Measurements from ENCODE around the gene SCLT1. TPM values are rescaled to one million over a fixed set of nuclear protein-coding genes. Genes with fewer than 3 reads are reported as not detected.

SCLT1 gene
- polyA plus RNA-seq, 3 donors: 14.8 to 20.1 (median 17.9) TPM

- H3K4me1 ChIP-seq (ENCODE audit: control insufficient read depth in 1 of 2, insufficient read depth in 2 of 2, low read length in 2 of 2): no peaks in the 10 kb centered on the region
- no CpG with 5 or more reads among the region's 2 CpGs for WGBS (ENCODE audit: insufficient coverage)
- no peaks in the 10 kb centered on the region for H3K27me3 Mint-ChIP-seq (ENCODE audit: low read depth in 3 of 3)
- H3K9me3 ChIP-seq (replicated peaks in 1 of 2; ENCODE audit: control insufficient read depth in 1 of 2, insufficient read depth in 1 of 2, low read length in 2 of 2): no peaks in the 10 kb centered on the region
- intact Hi-C loops (cut with micrococcal nuclease): no loop called here
- no peak overlapping the region for H3K4me2 ChIP-seq (replicated peaks; ENCODE audit: extremely low read depth, low read length, poor library complexity, severe bottlenecking)
- peak overlapping the region in 2 of 7 donors; percentile 25 to 29 for H3K27ac Mint-ChIP-seq
- peaks cover 14 to 69% of the 10 kb centered on the region in 2 donors for H3K36me3 ChIP-seq (replicated peaks in 1 of 2; ENCODE audit: control insufficient read depth in 1 of 2, insufficient read depth in 2 of 2, low read length in 2 of 2)
- no peak overlapping the region for H2AFZ ChIP-seq (ENCODE audit: insufficient read depth, low read depth, low read length, poor library complexity, severe bottlenecking)
- no peak for TF ChIP-seq CTCF (IDR thresholded peaks at IDR 0.05)
- peaks cover 35 to 45% of the 10 kb centered on the region in 2 donors for H3K36me3 Mint-ChIP-seq
- H3K27ac ChIP-seq (ENCODE audit: low read depth in 1 of 2, low read length in 2 of 2): peak overlapping the region in 1 of 2 donors; percentile 16
- no peaks in the 10 kb centered on the region for H3K27me3 ChIP-seq (ENCODE audit: control insufficient read depth in 2 of 2, insufficient read depth in 2 of 2, low read length in 2 of 2)
- no peak overlapping the region for H3K4me3 ChIP-seq (replicated peaks in 1 of 3; ENCODE audit: low read depth in 2 of 3, low read length in 3 of 3)
- no peaks in the 10 kb centered on the region for H3K9me3 Mint-ChIP-seq
- peaks cover 9% of the 10 kb centered on the region for H3K4me1 Mint-ChIP-seq
- H3K4me3 Mint-ChIP-seq: no peak overlapping the region
- no peak for DNase-seq
- H4K20me1 ChIP-seq (ENCODE audit: insufficient read depth, low read length): peaks cover 60% of the 10 kb centered on the region
- peaks cover 98% of the 10 kb centered on the region for H3K79me2 ChIP-seq (ENCODE audit: insufficient read depth, low read length)
- no peak overlapping the region for H3K9ac ChIP-seq (ENCODE audit: insufficient read depth, low read length, poor library complexity, severe bottlenecking)
These were observed 256.1 kb downstream of the SCLT1 start for GRCh38 chr4:128837198-128837597.

DNA sequence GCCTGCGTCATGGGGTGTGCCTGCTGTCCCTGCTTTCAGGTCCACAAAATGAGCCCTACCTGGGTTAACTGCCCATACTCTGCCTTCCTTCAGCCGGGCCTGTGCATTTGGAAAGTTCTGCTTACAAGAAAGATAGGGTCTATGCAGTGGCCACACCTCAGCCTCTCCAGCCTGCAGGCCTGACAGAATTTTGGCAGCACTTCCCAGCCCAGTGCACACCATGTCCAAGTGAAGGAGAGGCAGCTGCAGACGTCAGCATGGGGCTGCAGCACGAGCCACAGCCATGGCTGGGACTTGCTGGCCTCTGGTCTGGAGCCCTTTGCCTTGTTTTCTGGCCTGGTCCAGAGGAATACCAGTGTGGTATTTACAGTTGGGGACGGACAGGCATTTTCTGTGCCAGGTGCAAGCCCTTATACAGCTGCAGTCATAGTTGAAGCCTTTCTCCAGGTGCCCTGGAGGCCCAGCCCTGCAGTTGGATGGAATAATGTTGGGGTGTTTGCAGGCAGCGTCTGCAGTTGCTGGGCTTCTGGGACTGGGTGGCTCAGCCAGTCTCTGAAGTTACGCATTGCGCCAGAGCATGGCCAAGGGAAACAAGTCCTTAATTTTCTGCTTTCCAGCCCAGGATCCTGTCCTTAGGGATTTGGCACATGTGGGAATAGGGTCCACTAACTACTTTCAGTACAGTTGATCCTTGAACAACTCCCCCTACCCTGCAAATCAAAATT is 257.7 kb downstream of the SCLT1 start:
- 87% methylated on average over 6 of the region's 8 CpGs for WGBS (ENCODE audit: insufficient coverage)
- H3K27ac Mint-ChIP-seq: peak overlapping the region in 3 of 7 donors; percentile 22 to 54 (median 27)

More for the DNA sequence above, 257.7 kb downstream of the SCLT1 start:
- Mint-ChIP-seq H3K9me3 (no peaks in the 10 kb centered on the region), H3K4me3 (no peak overlapping the region), H3K27me3 (ENCODE audit: low read depth in 3 of 3) (no peaks in the 10 kb centered on the region), H3K36me3 (peaks cover 33 to 45% of the 10 kb centered on the region in 2 donors), H3K4me1 (peaks cover 16% of the 10 kb centered on the region)
- Histone ChIP-seq H3K79me2 (ENCODE audit: insufficient read depth, low read length) (peaks cover 98% of the 10 kb centered on the region), H4K20me1 (ENCODE audit: insufficient read depth, low read length) (peaks cover 61% of the 10 kb centered on the region), H3K9ac (ENCODE audit: insufficient read depth, low read length, poor library complexity, severe bottlenecking) (no peak overlapping the region), H3K4me2 (replicated peaks; ENCODE audit: extremely low read depth, low read length, poor library complexity, severe bottlenecking) (no peak overlapping the region), H3K4me3 (replicated peaks in 1 of 3; ENCODE audit: low read depth in 2 of 3, low read length in 3 of 3) (no peak overlapping the region), H3K4me1 (ENCODE audit: control insufficient read depth in 1 of 2, insufficient read depth in 2 of 2, low read length in 2 of 2) (peaks cover 6 to 9% of the 10 kb centered on the region in 2 donors), H3K27ac (ENCODE audit: low read depth in 1 of 2, low read length in 2 of 2) (peak overlapping the region in 1 of 2 donors; percentile 46), H3K27me3 (ENCODE audit: control insufficient read depth in 2 of 2, insufficient read depth in 2 of 2, low read length in 2 of 2) (no peaks in the 10 kb centered on the region), H2AFZ (ENCODE audit: insufficient read depth, low read depth, low read length, poor library complexity, severe bottlenecking) (no peak overlapping the region), H3K9me3 (replicated peaks in 1 of 2; ENCODE audit: control insufficient read depth in 1 of 2, insufficient read depth in 1 of 2, low read length in 2 of 2) (no peaks in the 10 kb centered on the region), H3K36me3 (replicated peaks in 1 of 2; ENCODE audit: control insufficient read depth in 1 of 2, insufficient read depth in 2 of 2, low read length in 2 of 2) (peaks cover 16 to 65% of the 10 kb centered on the region in 2 donors)
- TF ChIP-seq CTCF (IDR thresholded peaks at IDR 0.05): no peak
- no peak for DNase-seq
- intact Hi-C loops (cut with micrococcal nuclease): no loop called here

Small RNA genes within 50 kb of the gene (small RNA-seq; reads per million reads assigned to genes)
- gene AC093826.2 (ENCODE audit: insufficient read length, low read depth): not detected

Other genes with a start within 250 kb of the SCLT1 start
- gene C4orf33, start 2.6 kb upstream of the SCLT1 start, polyA plus RNA-seq: 10 to 100 TPM; 16.6 to 33.0 (median 28.2) TPM